GM18951 (cell line): Measurements from ENCODE around the gene SPC24.

Source experiments
- POLR2A ChIP-seq: IDR thresholded peaks from 4 replicates; pipeline ENCODE4 v1.6.1; 2011; ENCODE audit warnings: mild to moderate bottlenecking; ENCODE audit not compliant: insufficient read length, insufficient read depth; ENCODE audit errors: extremely low read depth
- in situ Hi-C: fragments of 300-500 bp; cut with MboI; formaldehyde crosslinking; loops from one replicate; pipeline ENCODE4 v1.12.0; 2022; ENCODE audit warnings: low sequenced_read_pairs, mixed read lengths, inconsistent platforms; ENCODE audit not compliant: unreplicated experiment

SPC24 gene

GRCh38 chr19:11197291-11198174 is 42.0 kb upstream of the SPC24 start, which contains the start of gene KANK2:
TSS of gene KANK2 (minus strand) at chr19:11197545. CDS start at chr19:11194511, 3,034 bp downstream.
- peak; percentile 62 for TF ChIP-seq POLR2A
- in situ Hi-C loops = no loop called here

- in situ Hi-C loops = no loop called here
- TF ChIP-seq POLR2A = no peak
These were observed 41.1 kb upstream of the SPC24 start for GRCh38 chr19:11196406-11197287.

- no peak for TF ChIP-seq POLR2A
- in situ Hi-C loops = no loop called here
These were observed 40.1 kb upstream of the SPC24 start for GRCh38 chr19:11195681-11196080.

DNA sequence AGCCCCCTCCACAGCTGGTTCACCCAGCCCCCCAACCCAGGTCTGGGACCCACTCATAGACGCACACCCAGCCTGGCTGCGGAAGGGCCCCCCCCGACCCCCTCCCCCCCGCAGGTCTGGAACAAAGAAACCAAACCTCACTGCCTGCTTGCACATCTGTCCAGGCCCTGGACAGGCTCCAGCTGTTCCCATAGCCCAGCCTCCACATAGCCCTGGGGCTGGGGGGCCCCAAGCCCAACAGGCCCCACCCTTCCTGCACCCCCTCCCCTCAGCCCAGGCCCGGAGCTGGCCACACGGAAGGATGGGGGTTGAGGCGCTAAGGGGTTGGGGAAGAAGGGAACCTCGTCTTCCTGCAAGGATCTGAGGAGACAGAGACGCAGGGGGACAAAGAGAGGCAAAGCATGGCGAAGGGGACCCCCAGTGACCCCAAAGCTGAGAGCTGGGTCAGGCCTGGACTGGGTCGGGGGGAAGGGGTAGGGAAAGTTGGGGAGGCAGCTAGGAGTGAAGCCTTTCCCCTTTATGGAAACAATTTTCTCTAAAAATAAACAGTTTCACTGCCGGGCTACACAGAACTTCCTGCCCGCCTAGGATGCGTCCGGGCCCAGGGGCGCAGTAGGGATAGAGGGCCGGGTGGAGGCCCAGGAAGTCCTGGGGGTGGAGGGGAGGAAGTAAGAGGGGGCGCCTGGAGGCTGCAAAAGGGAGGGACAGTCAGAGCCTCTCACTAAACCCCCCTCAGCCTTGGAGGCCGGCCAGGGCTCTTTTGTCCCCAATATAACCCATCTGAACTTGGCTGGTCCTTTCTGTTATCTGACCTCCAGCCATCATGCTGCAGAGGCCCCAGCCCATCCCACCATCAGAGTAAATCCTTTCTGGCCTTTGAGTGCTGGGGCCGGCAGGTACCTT is 39.3 kb upstream of the SPC24 start:
- in situ Hi-C loops = no loop called here
- TF ChIP-seq POLR2A = no peak

DNA sequence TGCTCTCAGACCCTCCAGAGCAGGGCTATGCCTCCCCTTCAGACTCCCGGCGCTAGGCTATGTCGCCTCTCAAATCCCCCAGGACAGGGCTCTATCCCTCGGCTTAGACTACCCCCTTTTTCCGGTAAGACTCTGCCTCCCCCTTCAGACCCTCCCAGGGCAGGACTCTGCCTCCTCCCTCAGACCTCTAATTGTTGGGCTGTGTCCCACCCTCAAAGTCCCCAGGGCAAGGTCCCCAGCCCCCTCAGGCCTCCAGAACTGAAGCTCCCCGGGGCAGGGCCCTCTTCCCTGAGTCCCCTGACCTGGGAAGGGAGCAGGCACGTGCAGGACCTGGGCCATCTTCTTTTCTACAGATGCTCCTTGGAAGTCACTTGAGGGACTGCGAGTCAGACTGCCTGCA is 38.6 kb upstream of the SPC24 start:
- in situ Hi-C loops = no loop called here

GRCh38 chr19:11192957-11193939 is 37.7 kb upstream of the SPC24 start:
- in situ Hi-C loops = no loop called here
- no peak for TF ChIP-seq POLR2A

More for the DNA sequence above, 38.6 kb upstream of the SPC24 start:
- no peak for TF ChIP-seq POLR2A

GRCh38 chr19:11191934-11192333 is 36.4 kb upstream of the SPC24 start:
- in situ Hi-C loops = no loop called here
- TF ChIP-seq POLR2A = no peak

GRCh38 chr19:11191273-11191755 is 35.7 kb upstream of the SPC24 start:
- in situ Hi-C loops = no loop called here

GRCh38 chr19:11190501-11190900 is 34.9 kb upstream of the SPC24 start:
- in situ Hi-C loops = no loop called here
- TF ChIP-seq POLR2A = no peak

More at GRCh38 chr19:11191273-11191755, 35.7 kb upstream of the SPC24 start:
- no peak for TF ChIP-seq POLR2A

- in situ Hi-C loops = no loop called here
- TF ChIP-seq POLR2A = no peak
These were observed 31.9 kb upstream of the SPC24 start for GRCh38 chr19:11187441-11187840.

DNA sequence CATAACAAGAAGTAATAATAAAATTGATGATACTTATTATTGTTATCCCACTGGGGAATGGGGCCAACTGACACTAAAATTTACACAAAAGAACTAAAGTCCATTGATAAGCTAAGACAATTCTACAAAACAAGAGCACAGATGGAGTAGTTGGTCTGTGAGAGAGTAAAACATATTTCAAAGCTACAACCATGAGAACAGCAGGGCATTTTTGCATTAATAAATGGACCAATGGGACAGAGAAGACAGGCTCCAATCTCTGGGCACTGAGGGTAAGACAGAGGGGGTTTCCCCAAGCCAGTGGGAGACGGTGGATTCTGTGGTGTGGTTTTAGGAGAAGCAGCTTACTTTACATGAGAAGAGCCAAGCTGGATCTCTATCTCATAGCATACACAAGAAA is 27.4 kb upstream of the SPC24 start:
- no peak for TF ChIP-seq POLR2A

More for the DNA sequence above, 27.4 kb upstream of the SPC24 start:
- in situ Hi-C loops = no loop called here
